ENCODE data around the gene FAIM.

The FAIM gene

DNA sequence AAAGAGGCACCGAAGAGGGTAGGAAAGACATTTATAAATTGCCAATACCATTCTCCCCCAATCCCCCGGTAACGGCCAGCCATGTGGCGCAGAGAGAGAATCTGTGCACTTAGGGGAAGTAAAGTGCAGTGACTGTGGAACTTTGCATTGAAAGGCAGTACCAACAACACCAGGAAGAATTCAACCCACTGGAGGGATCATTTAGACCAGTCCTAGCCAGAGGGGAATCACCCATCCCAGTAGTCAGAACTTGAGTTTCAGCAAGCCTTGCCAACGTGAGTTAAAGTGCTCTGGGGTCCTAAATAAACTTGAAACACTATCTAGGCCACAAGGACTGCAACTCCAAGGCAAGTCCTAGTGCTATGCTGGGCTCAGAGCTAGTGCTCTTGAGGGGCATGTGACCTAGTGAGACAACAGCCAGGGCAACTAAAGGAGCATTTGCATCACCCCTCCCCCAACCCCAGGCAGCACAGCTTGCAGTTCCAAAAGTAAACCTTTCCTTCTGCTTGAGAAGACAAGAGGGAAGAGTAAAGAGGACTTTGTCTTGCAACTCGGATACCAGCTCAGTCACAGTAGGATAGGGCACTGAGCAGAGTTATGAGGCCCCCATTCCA lies 29.5 kb upstream of the FAIM start:
- Histone ChIP-seq H3K27me3 (ENCODE audit: insufficient read depth, low read depth) (no peaks in the 10 kb centered on the region), H3K4me3 (IDR thresholded peaks at IDR 0.05; ENCODE audit: insufficient read depth, low read depth, low read length) (no peak overlapping the region), H3K36me3 (ENCODE audit: insufficient read depth) (no peaks in the 10 kb centered on the region), H3K4me2 (peak overlapping the region; percentile 58; the same call in 1 of the 2 replicates), H3K27ac (peak overlapping the region; percentile 51; the same call in 1 of the 2 replicates), H3K79me2 (ENCODE audit: insufficient read depth, low read depth) (no peaks in the 10 kb centered on the region; the same call in 1 of the 2 replicates), H3K9ac (no peak overlapping the region), H2AFZ (ENCODE audit: low read depth) (no peak overlapping the region), H4K20me1 (ENCODE audit: insufficient read depth) (no peaks in the 10 kb centered on the region), H3K4me1 (ENCODE audit: low read depth, poor library complexity, severe bottlenecking) (peaks cover 52% of the 10 kb centered on the region)
- TF ChIP-seq, protein P1, sequence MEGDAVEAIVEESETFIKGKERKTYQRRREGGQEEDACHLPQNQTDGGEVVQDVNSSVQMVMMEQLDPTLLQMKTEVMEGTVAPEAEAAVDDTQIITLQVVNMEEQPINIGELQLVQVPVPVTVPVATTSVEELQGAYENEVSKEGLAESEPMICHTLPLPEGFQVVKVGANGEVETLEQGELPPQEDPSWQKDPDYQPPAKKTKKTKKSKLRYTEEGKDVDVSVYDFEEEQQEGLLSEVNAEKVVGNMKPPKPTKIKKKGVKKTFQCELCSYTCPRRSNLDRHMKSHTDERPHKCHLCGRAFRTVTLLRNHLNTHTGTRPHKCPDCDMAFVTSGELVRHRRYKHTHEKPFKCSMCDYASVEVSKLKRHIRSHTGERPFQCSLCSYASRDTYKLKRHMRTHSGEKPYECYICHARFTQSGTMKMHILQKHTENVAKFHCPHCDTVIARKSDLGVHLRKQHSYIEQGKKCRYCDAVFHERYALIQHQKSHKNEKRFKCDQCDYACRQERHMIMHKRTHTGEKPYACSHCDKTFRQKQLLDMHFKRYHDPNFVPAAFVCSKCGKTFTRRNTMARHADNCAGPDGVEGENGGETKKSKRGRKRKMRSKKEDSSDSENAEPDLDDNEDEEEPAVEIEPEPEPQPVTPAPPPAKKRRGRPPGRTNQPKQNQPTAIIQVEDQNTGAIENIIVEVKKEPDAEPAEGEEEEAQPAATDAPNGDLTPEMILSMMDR (conservative IDR thresholded peaks at IDR 0.05; ENCODE audit: low read depth, low read length): no peak

DNA sequence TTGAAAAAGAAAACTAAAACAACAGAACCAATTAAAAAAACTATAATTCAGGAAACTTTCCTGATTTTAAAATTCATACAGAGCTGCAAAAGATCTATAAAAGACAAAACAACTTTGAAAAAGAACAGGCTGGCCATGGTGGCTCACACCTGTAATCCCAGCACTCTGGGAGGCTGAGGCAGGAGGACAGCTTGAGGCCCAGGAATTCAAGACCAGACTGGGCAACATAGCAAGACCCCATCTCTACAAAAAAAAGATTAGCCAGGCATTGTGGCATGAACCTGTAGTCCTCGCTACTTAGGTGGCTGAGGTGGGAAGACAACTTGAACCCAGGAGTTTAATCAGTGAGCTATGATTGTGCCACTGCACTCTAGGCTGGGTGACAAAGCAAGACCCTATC lies 21.2 kb upstream of the FAIM start:
- TF ChIP-seq, protein P1 (conservative IDR thresholded peaks at IDR 0.05; ENCODE audit: low read depth, low read length): no peak
- no peak overlapping the region for H3K4me3 ChIP-seq (IDR thresholded peaks at IDR 0.05; ENCODE audit: insufficient read depth, low read depth, low read length)
- H3K27me3 ChIP-seq (ENCODE audit: insufficient read depth, low read depth): no peaks in the 10 kb centered on the region
- H3K27ac ChIP-seq: no peak overlapping the region
- no peaks in the 10 kb centered on the region for H3K79me2 ChIP-seq (ENCODE audit: insufficient read depth, low read depth)
- H3K36me3 ChIP-seq (ENCODE audit: insufficient read depth): no peaks in the 10 kb centered on the region
- no peak overlapping the region for H3K9ac ChIP-seq
- H4K20me1 ChIP-seq (ENCODE audit: insufficient read depth): no peaks in the 10 kb centered on the region
- H2AFZ ChIP-seq (ENCODE audit: low read depth): no peak overlapping the region
- peaks cover 23% of the 10 kb centered on the region for H3K4me1 ChIP-seq (ENCODE audit: low read depth, poor library complexity, severe bottlenecking)
- H3K4me2 ChIP-seq: no peak overlapping the region

DNA sequence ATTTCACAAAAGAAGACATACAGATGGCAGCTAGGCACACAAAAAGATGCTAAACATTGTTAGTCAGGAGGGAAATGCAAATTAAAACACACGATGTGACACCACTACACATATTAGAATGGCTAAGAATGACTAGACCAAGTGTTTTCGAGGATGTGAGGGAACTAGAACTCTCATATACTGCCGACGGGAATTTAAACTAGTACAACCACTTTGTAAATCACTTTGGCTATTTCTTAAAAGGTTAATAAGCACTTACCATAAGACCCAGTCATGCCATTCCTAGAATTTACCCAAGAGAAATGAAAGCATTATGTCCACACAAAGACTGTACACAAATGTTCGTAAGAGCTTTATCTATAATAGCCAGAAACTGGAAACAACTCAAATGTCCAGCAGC lies 20.1 kb upstream of the FAIM start:
- H3K27me3 ChIP-seq (ENCODE audit: insufficient read depth, low read depth): no peaks in the 10 kb centered on the region
- H3K9ac ChIP-seq: no peak overlapping the region
- no peaks in the 10 kb centered on the region; the same call in 1 of the 2 replicates for H3K79me2 ChIP-seq (ENCODE audit: insufficient read depth, low read depth)
- H3K4me3 ChIP-seq (IDR thresholded peaks at IDR 0.05; ENCODE audit: insufficient read depth, low read depth, low read length): no peak overlapping the region
- TF ChIP-seq, protein P1 (conservative IDR thresholded peaks at IDR 0.05; ENCODE audit: low read depth, low read length): no peak
- no peaks in the 10 kb centered on the region for H3K36me3 ChIP-seq (ENCODE audit: insufficient read depth)
- H3K27ac ChIP-seq: no peak overlapping the region
- no peak overlapping the region for H2AFZ ChIP-seq (ENCODE audit: low read depth)
- H3K4me2 ChIP-seq: no peak overlapping the region
- no peaks in the 10 kb centered on the region for H4K20me1 ChIP-seq (ENCODE audit: insufficient read depth)
- H3K4me1 ChIP-seq (ENCODE audit: low read depth, poor library complexity, severe bottlenecking): peaks cover 25% of the 10 kb centered on the region

DNA sequence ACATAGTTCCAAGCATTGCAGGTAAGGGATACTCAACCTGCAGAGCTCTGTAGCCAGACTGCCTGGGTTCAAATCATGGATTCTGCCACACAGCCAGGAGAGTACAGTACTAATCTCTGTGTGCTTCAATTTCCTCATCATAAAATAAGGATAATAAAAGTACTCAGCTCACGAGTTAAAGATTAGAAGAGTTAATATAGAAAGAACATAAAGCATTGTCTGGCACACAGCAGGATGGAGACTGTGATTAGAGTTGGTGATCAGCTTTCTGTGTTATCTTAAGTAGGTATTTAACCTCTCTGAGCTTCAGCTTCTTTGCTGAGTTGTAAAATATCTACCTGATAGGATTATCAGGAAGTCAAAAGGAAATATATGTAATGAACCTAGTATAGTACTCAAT lies 17.2 kb upstream of the FAIM start:
- Histone ChIP-seq H3K4me2 (no peak overlapping the region), H2AFZ (ENCODE audit: low read depth) (no peak overlapping the region), H3K27ac (no peak overlapping the region), H3K36me3 (ENCODE audit: insufficient read depth) (no peaks in the 10 kb centered on the region), H3K4me3 (IDR thresholded peaks at IDR 0.05; ENCODE audit: insufficient read depth, low read depth, low read length) (no peak overlapping the region), H3K27me3 (ENCODE audit: insufficient read depth, low read depth) (no peaks in the 10 kb centered on the region), H3K4me1 (ENCODE audit: low read depth, poor library complexity, severe bottlenecking) (peaks cover 20% of the 10 kb centered on the region), H4K20me1 (ENCODE audit: insufficient read depth) (no peaks in the 10 kb centered on the region), H3K79me2 (ENCODE audit: insufficient read depth, low read depth) (no peaks in the 10 kb centered on the region; the same call in 1 of the 2 replicates), H3K9ac (no peak overlapping the region)
- TF ChIP-seq, protein P1 (conservative IDR thresholded peaks at IDR 0.05; ENCODE audit: low read depth, low read length): no peak
